ENCODE measurements around the gene PDCL2.

DNA sequence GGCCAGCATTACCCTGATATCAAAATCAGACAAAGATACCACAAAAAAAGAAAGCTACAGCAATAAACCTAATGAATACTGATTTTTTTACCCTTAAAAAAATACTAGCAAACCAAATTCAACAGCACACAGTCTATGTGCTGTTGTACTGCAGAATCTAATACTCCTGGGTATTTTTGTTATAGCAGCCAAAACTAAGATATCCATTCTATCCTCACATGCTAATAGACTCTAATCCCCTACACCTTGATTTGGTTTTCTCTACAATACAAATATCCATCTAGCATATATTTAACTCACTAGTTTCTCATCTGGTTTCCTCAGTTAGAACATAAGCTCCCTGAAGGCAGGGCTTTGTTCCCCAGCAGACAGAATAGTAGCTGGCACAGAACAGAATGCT, 57.7 kb downstream of the PDCL2 start:
- TF ChIP-seq, protein P1, sequence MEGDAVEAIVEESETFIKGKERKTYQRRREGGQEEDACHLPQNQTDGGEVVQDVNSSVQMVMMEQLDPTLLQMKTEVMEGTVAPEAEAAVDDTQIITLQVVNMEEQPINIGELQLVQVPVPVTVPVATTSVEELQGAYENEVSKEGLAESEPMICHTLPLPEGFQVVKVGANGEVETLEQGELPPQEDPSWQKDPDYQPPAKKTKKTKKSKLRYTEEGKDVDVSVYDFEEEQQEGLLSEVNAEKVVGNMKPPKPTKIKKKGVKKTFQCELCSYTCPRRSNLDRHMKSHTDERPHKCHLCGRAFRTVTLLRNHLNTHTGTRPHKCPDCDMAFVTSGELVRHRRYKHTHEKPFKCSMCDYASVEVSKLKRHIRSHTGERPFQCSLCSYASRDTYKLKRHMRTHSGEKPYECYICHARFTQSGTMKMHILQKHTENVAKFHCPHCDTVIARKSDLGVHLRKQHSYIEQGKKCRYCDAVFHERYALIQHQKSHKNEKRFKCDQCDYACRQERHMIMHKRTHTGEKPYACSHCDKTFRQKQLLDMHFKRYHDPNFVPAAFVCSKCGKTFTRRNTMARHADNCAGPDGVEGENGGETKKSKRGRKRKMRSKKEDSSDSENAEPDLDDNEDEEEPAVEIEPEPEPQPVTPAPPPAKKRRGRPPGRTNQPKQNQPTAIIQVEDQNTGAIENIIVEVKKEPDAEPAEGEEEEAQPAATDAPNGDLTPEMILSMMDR (IDR thresholded peaks at IDR 0.05; ENCODE audit: low read depth, low read length), result no peak
- TF ChIP-seq EZH2phosphoT487 (IDR thresholded peaks at IDR 0.05; ENCODE audit: low read depth), result no peak
